AG10803 (cell line): ENCODE measurements around the gene ARHGAP26.

ENCODE experiments used
- DNase-seq: peaks from one replicate; pipeline ENCODE4 v3.0.0; 2010; ENCODE audit warnings: low read depth
- H3K4me3 ChIP-seq: 2 replicates; pipeline ENCODE4 v1.5.1; 2011; ENCODE audit warnings: mild to moderate bottlenecking, low read length, control low read depth
- TF ChIP-seq, protein P1 (sequence below): conservative IDR thresholded peaks from 2 replicates; pipeline ENCODE4 v1.5.1; 2011; ENCODE audit warnings: mild to moderate bottlenecking, low read length, control low read depth, inconsistent platforms

ARHGAP26 gene

DNA sequence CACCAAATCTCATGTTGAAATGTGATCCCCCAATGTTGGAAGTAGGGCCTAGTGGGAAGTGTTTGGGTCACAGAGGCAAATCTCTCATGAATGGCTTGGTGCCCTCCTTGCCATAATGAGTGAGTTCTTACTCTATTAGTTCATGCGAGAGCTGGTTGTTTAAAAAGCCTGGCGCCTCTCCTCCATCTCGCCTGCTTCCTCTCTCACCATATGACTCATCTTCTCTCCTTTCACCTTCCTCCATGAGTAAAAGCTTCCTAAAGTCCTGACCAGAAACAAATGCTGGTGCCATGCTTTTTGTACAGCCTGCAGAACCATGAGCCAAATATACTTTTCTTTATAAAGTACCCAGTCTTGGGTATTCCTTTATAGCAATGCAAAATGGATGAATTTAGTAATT, 20.9 kb upstream of the ARHGAP26 start:
- TF ChIP-seq, protein P1, sequence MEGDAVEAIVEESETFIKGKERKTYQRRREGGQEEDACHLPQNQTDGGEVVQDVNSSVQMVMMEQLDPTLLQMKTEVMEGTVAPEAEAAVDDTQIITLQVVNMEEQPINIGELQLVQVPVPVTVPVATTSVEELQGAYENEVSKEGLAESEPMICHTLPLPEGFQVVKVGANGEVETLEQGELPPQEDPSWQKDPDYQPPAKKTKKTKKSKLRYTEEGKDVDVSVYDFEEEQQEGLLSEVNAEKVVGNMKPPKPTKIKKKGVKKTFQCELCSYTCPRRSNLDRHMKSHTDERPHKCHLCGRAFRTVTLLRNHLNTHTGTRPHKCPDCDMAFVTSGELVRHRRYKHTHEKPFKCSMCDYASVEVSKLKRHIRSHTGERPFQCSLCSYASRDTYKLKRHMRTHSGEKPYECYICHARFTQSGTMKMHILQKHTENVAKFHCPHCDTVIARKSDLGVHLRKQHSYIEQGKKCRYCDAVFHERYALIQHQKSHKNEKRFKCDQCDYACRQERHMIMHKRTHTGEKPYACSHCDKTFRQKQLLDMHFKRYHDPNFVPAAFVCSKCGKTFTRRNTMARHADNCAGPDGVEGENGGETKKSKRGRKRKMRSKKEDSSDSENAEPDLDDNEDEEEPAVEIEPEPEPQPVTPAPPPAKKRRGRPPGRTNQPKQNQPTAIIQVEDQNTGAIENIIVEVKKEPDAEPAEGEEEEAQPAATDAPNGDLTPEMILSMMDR: no peak
- DNase-seq: peak; percentile 54
- H3K4me3 ChIP-seq: no peak overlapping the region

DNA sequence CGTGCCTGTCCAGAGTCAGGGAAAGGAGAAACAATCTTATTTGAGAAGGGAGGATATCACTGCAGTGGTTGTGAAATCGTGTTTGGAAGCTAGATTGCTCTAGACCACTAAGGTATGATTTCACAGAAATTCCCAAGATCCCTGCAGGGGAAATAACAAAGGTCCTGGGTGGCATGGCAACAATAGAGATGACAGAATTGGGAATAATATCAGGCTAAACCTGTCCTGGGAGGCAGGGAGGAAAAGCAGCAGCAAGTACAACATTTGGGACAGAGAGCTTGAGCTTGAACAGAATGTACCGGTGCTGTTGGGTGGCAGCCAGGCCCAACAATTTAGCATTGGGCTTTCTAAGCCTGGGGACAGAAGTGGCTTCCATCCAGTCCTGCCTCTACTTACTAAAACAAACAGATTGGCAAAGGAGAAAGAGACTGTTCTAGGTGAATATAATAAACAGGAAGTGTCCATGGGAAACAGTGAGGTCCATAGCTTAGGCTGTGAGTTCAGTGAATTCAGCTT, 17.0 kb upstream of the ARHGAP26 start:
- TF ChIP-seq, protein P1: no peak
- peak; percentile 42 for DNase-seq
- no peak overlapping the region for H3K4me3 ChIP-seq

DNA sequence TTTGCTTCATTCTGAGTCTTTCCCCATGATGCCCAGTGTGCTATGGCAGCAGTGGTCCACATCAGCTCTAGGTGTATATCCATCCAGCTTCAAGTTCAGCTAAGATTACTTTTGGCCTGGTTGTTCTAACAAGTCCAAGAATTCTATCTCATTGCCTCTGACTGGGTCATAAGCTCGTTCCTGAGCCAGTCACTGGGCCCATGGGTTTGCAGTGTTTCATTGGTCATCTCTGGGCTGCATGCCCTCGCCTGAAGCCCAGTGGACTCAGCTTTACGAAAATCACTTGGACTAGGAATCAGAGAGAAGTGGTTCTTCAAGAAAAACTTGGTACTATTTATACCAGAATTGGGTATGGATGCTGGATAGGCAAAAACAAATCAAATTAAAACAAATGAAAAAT, 16.1 kb upstream of the ARHGAP26 start:
- DNase-seq: no peak
- TF ChIP-seq, protein P1: no peak
- H3K4me3 ChIP-seq: no peak overlapping the region

DNA sequence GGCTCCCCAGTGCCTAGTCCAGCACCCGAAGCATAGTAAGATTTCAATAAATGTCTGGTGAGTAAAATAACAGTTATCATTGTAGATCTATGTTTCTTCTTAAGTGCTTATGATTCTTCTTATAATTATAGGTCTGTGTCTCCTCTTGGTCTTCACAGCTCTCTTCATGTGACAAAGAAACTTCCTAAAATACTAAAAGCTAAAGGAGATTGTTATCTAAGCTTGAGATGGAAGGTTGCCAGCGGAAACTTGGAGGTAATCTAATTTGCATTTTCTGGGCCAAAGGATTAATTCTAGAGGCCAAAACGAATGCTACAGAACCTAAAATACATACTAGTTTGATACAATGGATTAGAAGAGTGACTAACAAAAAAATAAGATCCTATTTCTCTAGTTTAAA, 13.6 kb upstream of the ARHGAP26 start:
- DNase-seq: no peak
- TF ChIP-seq, protein P1: no peak

DNA sequence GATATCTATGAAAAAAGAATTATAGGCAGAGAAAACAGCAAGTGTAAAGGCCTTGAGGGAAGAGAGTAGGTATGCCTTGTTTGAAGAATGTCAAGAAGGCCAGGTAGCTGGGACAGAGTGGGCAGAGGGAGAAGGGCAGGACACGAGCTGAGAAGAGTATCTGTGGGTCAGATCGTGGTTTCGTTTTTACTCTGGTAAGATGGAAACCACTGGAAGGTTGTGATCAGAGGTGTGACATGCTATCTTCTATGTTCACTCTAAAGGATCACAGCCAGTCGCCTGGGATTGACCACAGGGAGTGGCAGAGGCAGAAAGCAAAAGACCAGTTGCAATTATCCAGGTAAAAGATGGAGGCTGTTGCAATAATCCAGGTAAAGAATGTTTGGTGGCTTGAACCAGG, 12.6 kb upstream of the ARHGAP26 start:
- DNase-seq: no peak
- no peak overlapping the region for H3K4me3 ChIP-seq
- TF ChIP-seq, protein P1: no peak

More for the DNA sequence above, 13.6 kb upstream of the ARHGAP26 start:
- H3K4me3 ChIP-seq: no peak overlapping the region

DNA sequence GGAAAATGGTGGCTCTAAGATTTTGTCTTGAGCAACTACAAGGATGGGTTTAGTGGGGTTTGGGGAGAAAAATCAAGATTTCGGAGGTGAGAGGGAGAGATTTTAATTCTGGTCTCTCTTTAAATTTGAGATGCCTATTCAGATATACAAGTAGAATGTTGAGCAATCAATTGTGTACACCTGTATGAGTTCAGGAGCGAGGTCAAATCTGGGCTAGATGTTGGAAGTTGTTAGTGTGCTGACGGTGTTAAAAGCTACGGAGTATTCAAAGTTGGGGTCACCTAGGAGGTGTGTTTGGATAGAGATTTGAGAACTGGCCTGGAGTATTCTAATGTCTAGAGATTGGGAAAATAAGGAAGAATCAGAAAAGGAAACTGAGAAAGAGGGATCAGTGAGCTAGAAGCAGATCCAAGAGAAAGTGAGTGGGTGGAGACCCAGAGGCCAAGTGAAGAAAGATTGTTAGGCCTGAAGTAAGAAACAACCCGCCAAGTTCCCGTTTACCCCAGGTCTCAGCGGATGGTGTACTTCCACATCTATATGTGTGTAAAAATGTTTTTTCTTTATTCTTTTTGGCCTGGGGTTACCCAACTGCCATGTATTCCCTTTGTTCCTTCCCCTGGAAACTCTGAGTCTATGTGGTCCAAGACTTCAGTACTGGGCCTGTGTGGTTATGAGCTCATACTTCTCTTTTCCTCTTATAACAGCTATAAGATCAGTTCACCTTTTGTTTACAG, 11.9 kb upstream of the ARHGAP26 start:
- TF ChIP-seq, protein P1: no peak
- no peak overlapping the region for H3K4me3 ChIP-seq
- no peak for DNase-seq

DNA sequence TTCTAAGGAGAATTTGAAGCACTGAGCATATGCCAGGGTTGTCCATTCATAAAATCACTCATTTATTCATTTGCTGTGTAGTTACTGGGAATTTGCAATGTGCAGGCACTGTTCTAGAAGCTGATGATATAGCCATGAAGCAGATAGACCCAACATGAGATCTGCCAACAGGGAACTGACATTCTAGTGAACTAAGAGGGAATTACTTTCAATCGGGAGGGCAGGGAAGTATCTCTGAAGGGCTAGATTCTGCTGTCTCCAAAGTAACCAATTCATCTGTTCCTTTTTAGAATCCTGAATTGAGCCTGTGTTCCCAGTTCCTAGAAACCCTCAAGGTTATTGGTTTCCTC, 11.4 kb upstream of the ARHGAP26 start:
- H3K4me3 ChIP-seq: no peak overlapping the region
- no peak for DNase-seq
- TF ChIP-seq, protein P1: no peak
